ENCODE results near the gene QPCT.

QPCT gene

GRCh38 chr2:37333256-37333655, 11.2 kb upstream of the QPCT start:
- no peak for TF ChIP-seq CTCF (IDR thresholded peaks at IDR 0.05; ENCODE audit: extremely low read depth, insufficient read depth, missing control alignments)
- in situ Hi-C loops (cut with MboI; ENCODE audit: low pct_unique_long_range_greater_than_20kb, low sequenced_read_pairs, unreplicated experiment), result no loop called here
- no peak for DNase-seq (ENCODE audit: low spot score)

- TF ChIP-seq CTCF (IDR thresholded peaks at IDR 0.05; ENCODE audit: extremely low read depth, insufficient read depth, missing control alignments), result no peak
- in situ Hi-C loops (cut with MboI; ENCODE audit: low pct_unique_long_range_greater_than_20kb, low sequenced_read_pairs, unreplicated experiment), result no loop called here
- DNase-seq (ENCODE audit: low spot score), result no peak
Measured at GRCh38 chr2:37335604-37336003, 8.8 kb upstream of the QPCT start.

GRCh38 chr2:37337620-37338280, 6.7 kb upstream of the QPCT start:
- in situ Hi-C loops (cut with MboI; ENCODE audit: low pct_unique_long_range_greater_than_20kb, low sequenced_read_pairs, unreplicated experiment), result no loop called here

GRCh38 chr2:37338933-37339332, 5.5 kb upstream of the QPCT start:
- in situ Hi-C loops (cut with MboI; ENCODE audit: low pct_unique_long_range_greater_than_20kb, low sequenced_read_pairs, unreplicated experiment), result no loop called here
- TF ChIP-seq CTCF (IDR thresholded peaks at IDR 0.05; ENCODE audit: extremely low read depth, insufficient read depth, missing control alignments), result no peak
- no peak for DNase-seq (ENCODE audit: low spot score)

More at GRCh38 chr2:37337620-37338280, 6.7 kb upstream of the QPCT start:
- no peak for TF ChIP-seq CTCF (IDR thresholded peaks at IDR 0.05; ENCODE audit: extremely low read depth, insufficient read depth, missing control alignments)
- no peak for DNase-seq (ENCODE audit: low spot score)

GRCh38 chr2:37340637-37341036, 3.8 kb upstream of the QPCT start:
- no peak for DNase-seq (ENCODE audit: low spot score)
- in situ Hi-C loops (cut with MboI; ENCODE audit: low pct_unique_long_range_greater_than_20kb, low sequenced_read_pairs, unreplicated experiment), result no loop called here
- TF ChIP-seq CTCF (IDR thresholded peaks at IDR 0.05; ENCODE audit: extremely low read depth, insufficient read depth, missing control alignments), result no peak

- in situ Hi-C loops (cut with MboI; ENCODE audit: low pct_unique_long_range_greater_than_20kb, low sequenced_read_pairs, unreplicated experiment), result no loop called here
- no peak for DNase-seq (ENCODE audit: low spot score)
- TF ChIP-seq CTCF (IDR thresholded peaks at IDR 0.05; ENCODE audit: extremely low read depth, insufficient read depth, missing control alignments), result no peak
Measured at GRCh38 chr2:37342591-37343220, 1.7 kb upstream of the QPCT start.

Data from GM13977 (cell line).